ENCODE measurements around the gene SLC34A2. TPM values are rescaled to one million over a fixed set of nuclear protein-coding genes. Genes with fewer than 3 reads are reported as not detected.

Gene SLC34A2
- total RNA-seq, 1 experiment from 2014 or later: 0.77 TPM

GRCh38 chr4:25677943-25678342 lies 22.3 kb downstream of the SLC34A2 start:
- Histone ChIP-seq H3K4me3 (ENCODE audit: low read depth in 2 of 2, low read length in 2 of 2) (no peak overlapping the region), H3K27me3 (ENCODE audit: control insufficient read depth, insufficient read depth, low read length) (no peaks in the 10 kb centered on the region), H3K27ac (ENCODE audit: low read length) (no peak overlapping the region), H3K4me1 (ENCODE audit: control insufficient read depth, insufficient read depth, low read length) (no peaks in the 10 kb centered on the region), H3K9me3 (ENCODE audit: control insufficient read depth, insufficient read depth, low read depth, low read length) (no peaks in the 10 kb centered on the region), H3K36me3 (ENCODE audit: control insufficient read depth, insufficient read depth, low read length) (no peaks in the 10 kb centered on the region)
- no peak for DNase-seq (ENCODE audit: low read depth, low spot score)
- in situ Hi-C loops (cut with HindIII; ENCODE audit: low pct_unique_long_range_greater_than_20kb, low sequenced_read_pairs) (no loop called here), intact Hi-C loops (cut with micrococcal nuclease; ENCODE audit: unreplicated experiment) (no loop called here)
- no peak for ATAC-seq
- CTCF ChIA-PET: no interaction called here
- BruUV-seq (replicated peaks): no TSS peak
- TF ChIP-seq REST (IDR thresholded peaks at IDR 0.05; ENCODE audit: insufficient read depth in 1 of 2, low read depth in 2 of 2, low read length in 1 of 2) (no peak), SIN3A (IDR thresholded peaks at IDR 0.05; ENCODE audit: borderline replicate concordance, insufficient read depth, low read depth, low read length) (no peak), TCF7L2 (IDR thresholded peaks at IDR 0.05; ENCODE audit: low read depth, low read length) (no peak), POLR2AphosphoS5 (IDR thresholded peaks at IDR 0.05; ENCODE audit: low read depth, low read length) (no peak), CTCF (IDR thresholded peaks at IDR 0.05) (no peak)
- POLR2A ChIA-PET: no interaction called here

GRCh38 chr4:25687773-25688172 lies 32.1 kb downstream of the SLC34A2 start:
- Histone ChIP-seq H3K4me3 (ENCODE audit: low read depth in 2 of 2, low read length in 2 of 2) (no peak overlapping the region), H3K9me3 (ENCODE audit: control insufficient read depth, insufficient read depth, low read depth, low read length) (no peaks in the 10 kb centered on the region), H3K36me3 (ENCODE audit: control insufficient read depth, insufficient read depth, low read length) (no peaks in the 10 kb centered on the region), H3K27me3 (ENCODE audit: control insufficient read depth, insufficient read depth, low read length) (no peaks in the 10 kb centered on the region), H3K27ac (ENCODE audit: low read length) (no peak overlapping the region), H3K4me1 (ENCODE audit: control insufficient read depth, insufficient read depth, low read length) (no peaks in the 10 kb centered on the region)
- no TSS peak for BruUV-seq (replicated peaks)
- POLR2A ChIA-PET: no interaction called here
- no peak for DNase-seq (ENCODE audit: low read depth, low spot score)
- TF ChIP-seq REST (IDR thresholded peaks at IDR 0.05; ENCODE audit: insufficient read depth in 1 of 2, low read depth in 2 of 2, low read length in 1 of 2) (no peak), POLR2AphosphoS5 (IDR thresholded peaks at IDR 0.05; ENCODE audit: low read depth, low read length) (no peak), CTCF (IDR thresholded peaks at IDR 0.05) (no peak), SIN3A (IDR thresholded peaks at IDR 0.05; ENCODE audit: borderline replicate concordance, insufficient read depth, low read depth, low read length) (no peak), TCF7L2 (IDR thresholded peaks at IDR 0.05; ENCODE audit: low read depth, low read length) (no peak)
- in situ Hi-C loops (cut with HindIII; ENCODE audit: low pct_unique_long_range_greater_than_20kb, low sequenced_read_pairs): no loop called here
- CTCF ChIA-PET: no interaction called here
- intact Hi-C loops (cut with micrococcal nuclease; ENCODE audit: unreplicated experiment): no loop called here
- no peak for ATAC-seq

Data from Panc1 (cell line).